Measurements from ENCODE around the gene IGBP1.

- TF ChIP-seq, protein P1, sequence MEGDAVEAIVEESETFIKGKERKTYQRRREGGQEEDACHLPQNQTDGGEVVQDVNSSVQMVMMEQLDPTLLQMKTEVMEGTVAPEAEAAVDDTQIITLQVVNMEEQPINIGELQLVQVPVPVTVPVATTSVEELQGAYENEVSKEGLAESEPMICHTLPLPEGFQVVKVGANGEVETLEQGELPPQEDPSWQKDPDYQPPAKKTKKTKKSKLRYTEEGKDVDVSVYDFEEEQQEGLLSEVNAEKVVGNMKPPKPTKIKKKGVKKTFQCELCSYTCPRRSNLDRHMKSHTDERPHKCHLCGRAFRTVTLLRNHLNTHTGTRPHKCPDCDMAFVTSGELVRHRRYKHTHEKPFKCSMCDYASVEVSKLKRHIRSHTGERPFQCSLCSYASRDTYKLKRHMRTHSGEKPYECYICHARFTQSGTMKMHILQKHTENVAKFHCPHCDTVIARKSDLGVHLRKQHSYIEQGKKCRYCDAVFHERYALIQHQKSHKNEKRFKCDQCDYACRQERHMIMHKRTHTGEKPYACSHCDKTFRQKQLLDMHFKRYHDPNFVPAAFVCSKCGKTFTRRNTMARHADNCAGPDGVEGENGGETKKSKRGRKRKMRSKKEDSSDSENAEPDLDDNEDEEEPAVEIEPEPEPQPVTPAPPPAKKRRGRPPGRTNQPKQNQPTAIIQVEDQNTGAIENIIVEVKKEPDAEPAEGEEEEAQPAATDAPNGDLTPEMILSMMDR (IDR thresholded peaks at IDR 0.05): no peak
- TF ChIP-seq POLR2A (IDR thresholded peaks at IDR 0.05): no peak
These were observed 1.0 kb upstream of the IGBP1 start for GRCh38 chrX:70132224-70132623.

All from breast epithelium (tissue), 3 donors.